Kidney tubule cell (primary cell): Measurements from ENCODE around the gene SLC12A4.
"Not testable (repeated sequence)": the region's sequence is repeated elsewhere in the genome, so short reads cannot be mapped to it uniquely, and the experiment has no call there.

Source experiments
- DNase-seq: peaks from one replicate; pipeline ENCODE4 v3.0.0-alpha.2; 2018; ENCODE audit warnings: low spot score

SLC12A4 gene

DNA sequence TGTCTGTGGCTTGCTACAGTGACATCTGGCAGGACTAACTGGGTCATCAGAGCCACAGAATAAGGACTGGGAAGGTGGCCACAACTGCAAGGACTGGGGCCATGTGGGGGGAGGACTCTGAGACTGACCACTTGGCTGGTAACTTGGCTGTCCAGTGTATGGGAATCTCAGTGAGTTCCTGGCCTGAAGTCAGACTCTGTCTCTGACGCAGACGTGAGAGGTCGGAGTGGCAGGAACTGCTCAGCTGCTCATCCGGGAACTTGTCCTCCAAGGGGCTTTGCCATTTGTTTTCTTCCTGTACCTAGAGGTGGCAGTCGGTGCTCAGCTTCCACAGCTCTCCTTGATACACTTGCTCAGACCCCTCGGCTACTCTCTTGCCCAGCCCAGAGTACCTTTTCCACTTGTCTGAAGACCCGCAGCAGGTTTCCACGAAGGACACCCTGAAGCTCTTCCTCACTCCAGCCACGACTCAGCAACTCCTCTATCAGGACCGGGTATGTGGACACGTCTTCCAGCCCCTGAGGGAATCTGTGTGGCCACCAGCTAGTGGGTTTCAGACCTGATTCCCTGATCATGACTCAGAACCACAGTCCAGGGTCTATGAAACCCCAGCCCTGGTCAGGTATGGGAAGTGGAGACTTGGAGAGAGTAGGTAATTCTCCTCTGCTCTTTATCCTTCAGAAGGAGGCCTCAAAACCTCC, 19.2 kb upstream of the SLC12A4 start:
- DNase-seq = peak; percentile 13

DNA sequence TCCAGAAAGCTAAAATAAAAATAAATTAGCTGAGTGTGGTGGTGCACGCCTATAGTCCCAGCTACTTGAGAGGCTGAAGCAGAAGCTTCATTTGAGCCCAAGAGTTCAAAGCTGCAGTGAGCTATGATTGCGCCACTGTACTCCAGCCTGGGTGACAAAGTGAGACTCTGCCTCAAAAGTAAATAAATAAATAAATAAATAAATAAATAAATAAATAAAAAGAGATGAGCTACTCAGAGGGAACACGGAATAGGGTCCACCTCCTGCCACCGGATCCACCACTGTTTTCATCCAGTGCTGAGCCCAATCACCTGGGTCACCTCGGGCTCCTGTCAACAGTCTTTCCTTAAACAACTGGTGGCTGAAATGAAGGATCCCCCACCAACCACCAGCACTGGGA, 18.5 kb upstream of the SLC12A4 start:
- no peak for DNase-seq

DNA sequence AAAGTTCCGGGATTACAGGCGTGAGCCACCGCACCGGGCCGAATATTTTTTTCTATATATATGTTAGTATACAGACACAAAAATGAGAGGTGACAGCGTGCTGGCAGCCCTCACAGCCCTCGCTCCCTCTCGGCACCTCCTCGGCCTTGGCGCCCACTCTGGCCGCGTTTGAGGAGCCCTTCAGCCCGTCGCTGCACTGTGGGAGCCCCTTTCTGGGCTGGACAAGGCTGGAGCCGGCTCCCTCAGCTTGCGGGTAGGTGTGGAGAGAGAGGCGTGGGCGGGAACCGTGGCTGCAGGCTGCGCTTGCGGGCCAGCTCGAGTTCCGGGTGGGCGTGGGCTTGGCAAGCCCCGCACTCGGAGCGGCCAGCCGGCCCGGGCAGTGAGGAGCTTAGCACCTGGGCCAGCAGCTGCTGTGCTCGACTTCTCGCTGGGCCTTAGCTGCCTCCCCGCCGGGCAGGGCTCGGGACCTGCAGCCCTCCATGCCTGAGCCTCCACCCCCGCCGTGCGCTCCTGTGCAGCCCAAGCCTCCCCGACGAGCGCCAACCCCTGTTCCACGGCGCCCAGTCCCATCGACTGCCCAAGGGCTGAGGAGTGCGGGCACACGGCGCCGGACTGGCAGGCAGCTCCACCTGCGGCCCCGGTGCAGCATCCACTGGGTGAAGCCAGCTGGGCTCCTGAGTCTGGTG, 13.7 kb upstream of the SLC12A4 start:
- no peak for DNase-seq

DNA sequence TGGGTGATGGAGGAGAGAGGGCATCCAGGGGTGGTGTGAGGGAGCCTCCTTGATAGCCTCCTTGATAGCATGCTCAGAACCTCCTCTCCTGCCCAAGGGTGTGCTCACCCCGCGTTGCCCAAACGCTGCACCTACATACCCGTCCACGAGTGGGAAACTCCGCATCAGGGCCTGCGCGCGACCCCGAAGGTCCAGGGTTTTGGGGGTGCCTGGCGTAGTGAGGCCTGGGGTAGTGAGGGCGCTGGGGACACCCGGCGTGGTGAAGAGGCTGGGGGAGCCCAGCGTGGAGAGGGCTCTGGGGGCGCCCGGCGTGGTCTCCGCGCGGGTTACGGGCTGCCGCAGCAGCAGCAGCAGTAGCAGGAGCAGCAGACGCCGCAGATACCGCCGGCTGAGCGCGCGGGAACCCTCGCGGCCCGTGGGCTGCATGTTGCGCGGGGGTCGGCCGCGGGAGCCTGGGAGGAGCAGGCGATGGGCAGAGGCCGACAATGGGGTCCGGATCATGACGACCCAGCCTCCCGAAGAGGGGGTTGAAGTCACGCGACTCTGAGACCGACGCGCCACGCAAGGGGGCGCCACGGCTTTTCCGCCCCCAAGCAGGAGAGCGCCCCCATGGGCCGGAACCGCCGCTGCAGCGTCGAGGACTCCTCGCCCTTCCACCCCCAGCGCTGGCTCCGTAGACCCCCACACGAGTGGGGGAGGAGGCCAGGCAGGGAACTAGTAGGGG, 11.7 kb upstream of the SLC12A4 start, which contains the start of gene DPEP3:
Gene DPEP3 (minus strand): TSS at position 545 of the 724 bp plus-strand sequence. CDS start 119 bp downstream, at position 426.
- no peak for DNase-seq

DNA sequence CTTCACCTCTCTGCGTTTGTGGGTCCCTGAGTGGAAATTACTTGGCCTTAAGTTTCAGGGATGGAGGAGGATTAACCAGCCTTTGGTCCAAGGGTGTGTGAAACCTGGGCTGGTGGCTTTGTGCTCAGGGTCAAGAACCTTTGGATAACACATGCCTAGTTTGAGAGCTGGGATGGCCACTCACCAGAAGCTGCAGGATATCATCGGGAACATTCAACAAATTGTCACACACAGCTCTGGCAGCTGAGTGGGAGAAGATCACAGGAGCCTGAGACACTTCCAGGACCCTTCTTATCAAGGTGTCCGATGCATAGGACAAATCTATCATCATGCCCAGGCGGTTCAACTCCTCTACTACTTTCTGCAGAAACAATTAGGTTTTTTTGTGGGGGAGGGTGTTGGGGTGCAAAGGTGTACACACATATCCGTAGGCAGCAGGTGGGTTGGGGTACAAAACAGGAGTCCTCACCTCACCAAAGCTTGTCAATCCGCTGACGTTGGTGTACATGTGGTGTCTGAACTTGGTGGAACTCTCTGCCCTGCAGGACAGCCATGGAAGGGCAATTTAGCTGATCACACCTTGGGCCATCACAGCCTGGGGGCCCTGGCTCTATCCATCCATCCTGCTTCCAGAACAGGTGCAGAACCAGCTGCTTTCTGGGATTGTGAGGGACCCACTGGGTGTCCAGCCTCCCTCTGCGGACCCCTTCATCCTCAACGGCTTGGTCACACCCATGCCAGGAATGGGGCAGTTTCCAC, 9.2 kb upstream of the SLC12A4 start:
- DNase-seq = no peak

DNA sequence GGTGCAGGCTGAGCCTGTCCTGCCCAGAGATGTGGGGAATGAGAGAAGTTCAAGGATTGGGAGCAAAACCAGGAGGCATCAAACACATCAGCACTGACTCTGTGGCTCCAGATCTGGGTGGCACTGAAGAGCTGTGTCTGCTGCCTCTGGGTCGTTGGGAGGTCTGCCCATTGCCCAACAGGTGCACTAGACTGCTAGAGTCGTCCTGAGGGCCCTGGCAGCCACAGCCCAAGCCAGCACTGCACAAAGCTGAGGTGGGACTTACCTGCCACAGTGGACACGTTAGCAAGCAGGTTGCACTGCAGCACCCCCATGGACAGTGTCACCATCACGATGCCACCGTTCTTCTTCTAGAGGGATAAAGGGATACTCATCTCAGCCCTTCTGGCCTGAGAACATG, 8.6 kb upstream of the SLC12A4 start:
- no peak for DNase-seq

DNA sequence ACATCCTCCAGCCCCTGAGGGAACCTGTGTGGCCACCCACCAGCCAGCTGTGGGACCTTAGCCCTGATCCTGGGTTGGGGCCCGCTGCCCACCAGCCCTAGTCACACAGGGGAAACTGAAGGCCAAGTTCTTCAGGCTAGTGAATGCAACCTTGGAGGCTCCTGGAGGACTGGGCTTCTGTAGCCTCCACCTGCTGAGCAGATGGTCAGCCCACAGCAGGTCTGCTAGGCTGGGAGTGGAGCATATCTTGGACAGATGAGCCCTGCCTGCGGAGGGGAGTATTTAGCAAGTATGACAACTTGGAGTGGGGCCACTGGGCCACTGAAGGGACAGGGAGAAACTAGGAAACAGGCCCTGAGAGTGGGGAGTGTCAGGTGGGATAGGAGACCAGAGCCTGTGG, 7.8 kb upstream of the SLC12A4 start:
- no peak for DNase-seq

DNA sequence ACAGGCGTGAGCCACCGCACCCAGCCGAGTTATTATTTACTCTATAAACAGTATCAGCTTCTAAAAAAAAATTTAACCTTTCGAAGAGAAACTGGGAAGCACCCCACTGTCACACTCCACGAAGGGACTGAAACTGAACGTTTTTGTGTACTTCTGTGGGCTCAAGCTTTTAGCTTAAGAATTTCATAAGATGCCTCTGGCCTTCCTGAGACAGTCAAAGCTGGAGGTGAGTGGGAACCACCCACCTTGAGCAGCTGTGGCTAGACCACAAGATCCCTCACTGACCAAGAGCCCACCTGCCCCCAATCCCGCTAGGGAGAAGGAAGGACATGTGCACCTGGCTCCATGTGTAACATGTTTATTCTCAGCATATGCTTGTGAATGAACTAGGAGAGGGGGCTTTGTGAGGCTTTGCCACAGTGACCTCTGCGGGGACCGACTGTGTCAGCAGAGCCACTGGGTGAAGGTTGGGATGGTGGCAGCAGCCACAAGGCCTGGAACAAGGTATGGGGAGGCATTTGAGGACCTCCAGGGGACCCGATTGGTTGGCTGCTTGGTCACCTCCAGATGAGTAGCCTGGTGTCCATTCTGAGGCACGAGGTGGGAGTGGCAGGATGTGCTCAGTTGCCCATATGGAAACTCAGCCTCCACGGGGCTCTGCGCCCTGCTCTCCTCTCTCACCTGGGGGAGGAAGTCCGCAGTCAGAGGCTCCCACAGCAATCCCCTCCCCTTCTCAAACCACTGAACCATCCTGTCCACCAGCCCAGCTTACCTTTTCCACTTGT, 7.1 kb upstream of the SLC12A4 start:
- DNase-seq = no peak

DNA sequence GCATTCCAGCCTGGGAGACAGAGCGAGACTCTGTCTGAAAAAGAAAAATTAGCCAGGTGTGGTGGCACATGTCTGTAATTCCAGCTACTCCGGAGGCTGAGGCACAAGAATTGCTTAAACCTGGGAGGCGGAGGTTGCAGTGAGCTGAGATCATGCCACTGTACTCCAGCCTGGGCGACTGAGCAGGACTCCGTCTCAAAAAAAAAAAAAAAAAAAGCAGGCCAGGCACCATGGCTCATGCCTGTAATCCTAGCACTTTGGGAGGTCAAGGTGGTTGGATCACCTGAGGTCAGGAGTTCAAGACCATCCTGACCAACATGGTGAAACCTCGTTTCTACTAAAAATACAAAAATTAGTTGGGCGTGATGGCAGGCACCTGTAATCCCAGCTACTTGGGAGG, 3.8 kb upstream of the SLC12A4 start:
- DNase-seq = not testable (repeated sequence)

DNA sequence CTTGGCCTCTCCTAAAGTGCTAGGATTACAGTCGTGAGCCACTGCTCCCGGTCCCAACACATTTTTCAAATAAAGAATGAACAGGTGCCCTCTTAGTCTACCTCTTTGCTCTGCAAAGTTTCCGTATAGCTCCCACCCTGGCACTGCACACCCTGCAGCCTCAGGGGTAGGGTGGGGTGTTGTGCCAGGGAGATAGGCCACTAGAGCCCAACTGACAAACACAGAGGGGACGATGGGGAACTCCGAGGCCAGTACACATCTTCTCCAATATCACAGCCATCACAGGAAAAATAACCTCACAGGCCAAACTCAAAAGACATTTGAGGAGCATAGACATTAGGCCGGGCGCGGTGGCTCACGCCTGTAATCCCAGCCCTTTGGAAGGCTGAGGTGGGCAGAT, 2.7 kb upstream of the SLC12A4 start:
- no peak for DNase-seq

DNA sequence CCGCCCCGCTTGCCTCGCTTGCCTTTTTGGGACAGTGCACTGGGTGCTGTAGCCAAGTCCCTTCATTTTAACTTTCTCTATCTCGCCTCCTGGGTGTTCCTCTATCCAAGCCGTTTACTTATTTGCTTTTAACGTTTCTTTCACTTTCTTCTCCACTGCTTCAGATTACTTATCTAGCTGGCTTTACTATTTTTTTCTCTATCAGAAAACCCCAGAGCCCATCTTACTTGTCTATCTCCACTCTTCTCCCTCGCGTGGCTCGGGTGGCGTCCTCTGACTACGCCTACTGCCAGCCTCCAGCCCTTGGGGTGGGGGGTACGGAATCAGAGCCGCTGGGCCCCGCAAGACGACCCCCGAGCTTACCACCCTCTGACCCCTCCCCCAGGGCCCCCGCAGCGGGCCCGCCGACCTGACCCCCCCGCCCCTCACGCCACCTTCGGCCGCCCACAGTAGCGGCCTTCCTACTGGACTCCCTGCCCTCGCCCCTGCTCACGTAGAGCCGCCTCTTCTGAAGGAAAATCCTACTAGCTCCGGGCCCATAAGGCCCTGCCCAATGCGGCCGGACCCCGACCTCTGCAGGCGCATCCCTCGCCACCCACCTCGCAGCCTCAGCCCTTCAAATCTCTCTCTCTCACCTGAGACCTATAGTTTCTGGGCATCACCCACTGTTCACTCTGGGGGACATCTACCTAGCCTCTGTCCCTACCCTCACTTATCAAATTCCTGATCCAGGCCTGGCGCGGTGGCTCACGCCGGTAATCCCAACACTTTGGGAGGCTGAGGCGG, 1.0 kb upstream of the SLC12A4 start:
- no peak for DNase-seq

DNA sequence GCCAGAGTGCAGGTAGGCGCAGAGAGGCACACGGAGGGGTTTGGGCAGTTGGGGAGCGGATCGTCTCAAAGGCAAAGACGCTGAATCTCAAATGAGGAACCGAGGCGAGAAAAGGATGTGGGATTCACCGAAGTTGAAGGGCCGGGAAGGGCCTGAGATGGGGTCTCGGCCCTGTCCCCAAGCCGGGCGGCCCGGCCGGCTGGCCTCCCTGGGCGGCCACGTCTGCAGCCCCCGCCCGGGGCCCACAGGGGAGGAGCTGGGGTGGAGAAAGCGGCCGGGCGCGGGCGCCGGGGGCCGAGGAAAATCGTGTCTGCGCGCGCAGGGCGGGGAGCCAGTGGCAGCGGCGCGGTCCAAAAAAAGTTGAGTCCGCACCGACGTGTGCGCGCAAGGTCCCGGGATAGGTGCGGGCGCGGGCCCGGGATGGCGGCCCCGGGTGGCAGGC, 458 bp downstream of the SLC12A4 start:
- DNase-seq = peak; percentile 31

DNA sequence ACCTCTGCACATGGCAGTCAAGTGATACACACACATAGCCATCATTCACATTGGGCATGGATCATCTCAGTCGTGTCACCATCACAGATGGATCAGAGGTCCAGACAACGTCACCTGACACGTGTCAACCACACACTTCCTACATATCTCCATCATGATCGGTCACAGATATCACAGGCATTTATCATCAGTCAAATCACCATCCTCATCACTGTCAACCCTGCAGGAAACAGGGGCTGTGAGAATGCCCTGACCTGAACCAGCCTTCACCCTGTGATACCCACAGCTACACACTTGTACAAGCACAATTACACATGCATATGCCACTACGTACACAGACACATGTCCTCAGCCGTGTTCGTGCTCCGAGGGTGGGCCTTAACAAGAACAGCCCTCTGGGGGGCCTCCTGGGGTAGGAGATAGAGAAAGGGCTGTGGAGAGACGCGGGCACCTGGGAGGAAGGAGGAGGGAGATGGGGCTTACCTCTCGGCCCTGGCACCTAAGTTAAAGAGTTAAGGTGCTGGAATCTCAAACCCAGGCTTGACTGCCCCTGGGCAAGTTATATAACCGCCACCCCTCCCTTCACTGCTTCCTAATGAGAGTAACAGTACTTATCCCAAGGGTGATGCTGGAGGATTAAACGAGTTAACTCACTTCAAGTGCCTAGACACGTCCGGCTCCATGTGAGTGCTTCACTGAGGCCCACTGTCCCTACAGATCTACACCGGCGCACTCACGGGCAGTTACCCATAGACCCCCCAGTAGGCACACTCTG, 1.1 kb downstream of the SLC12A4 start:
- DNase-seq = peak; percentile 49

DNA sequence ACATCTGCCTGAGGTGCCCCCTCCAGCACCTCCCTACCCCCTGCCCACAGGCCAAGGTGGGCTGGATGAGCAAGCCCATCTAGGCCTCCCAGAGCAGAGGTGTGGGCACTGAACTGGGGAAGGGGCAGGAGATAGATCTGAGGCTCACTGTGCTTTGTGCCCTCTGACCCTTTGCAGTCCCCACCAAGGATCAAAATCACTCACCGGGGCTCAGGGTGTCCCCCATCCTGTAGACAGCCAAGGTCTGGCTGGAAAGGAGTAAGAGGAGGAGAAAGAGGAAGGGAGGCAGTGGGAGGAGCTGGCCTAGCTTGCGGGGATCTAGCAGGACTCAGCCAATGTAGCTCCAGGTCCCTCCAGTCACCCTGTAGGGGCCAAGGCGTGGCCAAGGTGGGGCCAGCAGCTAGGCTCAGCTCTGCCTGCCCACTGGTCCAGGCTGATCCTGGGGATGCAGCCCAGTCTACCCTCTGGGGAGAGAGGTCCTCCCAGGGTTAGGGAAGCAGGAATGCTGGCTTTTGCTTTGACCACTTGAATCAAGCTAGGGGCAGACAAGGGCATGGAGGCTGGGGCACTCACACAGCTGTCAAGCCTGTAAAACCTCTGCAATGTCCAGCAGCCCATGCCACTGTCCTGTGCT, 1.8 kb downstream of the SLC12A4 start:
- peak; percentile 28 for DNase-seq

DNA sequence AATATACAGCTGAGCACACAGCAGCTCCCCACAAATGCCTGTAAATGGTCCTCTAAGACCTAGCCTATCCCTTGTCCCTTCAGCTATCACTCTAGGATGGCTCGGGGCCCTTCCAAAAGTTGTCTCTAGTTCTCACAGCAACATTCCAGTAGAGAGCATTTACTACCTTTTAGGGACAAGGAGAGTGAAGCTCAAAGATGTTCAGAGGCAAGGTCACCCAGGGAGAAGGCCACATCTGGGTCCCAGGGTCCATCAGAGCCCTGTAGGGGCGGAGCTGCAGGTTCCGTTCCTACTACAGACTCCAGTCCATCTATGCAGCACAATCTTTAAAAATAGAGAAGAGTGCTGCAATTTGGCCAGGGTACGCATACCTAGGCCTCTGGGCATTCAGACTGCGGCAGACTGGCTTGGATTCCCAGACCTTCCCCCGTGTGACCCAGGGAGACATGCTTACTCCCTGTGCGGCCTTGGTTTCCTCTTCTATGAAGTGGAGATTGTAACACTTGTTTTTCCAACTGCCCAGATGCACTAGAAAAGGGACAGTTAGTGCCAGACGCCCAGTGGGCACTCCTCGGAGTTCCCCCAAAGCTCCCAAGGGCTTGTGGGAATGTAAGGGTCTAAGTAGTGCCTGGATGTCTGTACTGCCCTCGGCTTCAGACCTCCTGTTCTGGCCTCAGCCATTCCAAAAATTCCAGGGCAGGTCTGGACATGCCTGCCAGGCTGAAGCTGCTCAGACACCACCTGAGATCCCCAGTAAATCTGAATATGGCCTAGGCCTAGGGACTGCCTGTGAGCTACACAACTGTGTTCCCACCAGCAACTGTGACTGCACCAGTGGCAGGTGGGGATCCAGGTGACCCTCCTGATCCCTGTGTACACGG, 2.5 kb downstream of the SLC12A4 start:
- DNase-seq = no peak

DNA sequence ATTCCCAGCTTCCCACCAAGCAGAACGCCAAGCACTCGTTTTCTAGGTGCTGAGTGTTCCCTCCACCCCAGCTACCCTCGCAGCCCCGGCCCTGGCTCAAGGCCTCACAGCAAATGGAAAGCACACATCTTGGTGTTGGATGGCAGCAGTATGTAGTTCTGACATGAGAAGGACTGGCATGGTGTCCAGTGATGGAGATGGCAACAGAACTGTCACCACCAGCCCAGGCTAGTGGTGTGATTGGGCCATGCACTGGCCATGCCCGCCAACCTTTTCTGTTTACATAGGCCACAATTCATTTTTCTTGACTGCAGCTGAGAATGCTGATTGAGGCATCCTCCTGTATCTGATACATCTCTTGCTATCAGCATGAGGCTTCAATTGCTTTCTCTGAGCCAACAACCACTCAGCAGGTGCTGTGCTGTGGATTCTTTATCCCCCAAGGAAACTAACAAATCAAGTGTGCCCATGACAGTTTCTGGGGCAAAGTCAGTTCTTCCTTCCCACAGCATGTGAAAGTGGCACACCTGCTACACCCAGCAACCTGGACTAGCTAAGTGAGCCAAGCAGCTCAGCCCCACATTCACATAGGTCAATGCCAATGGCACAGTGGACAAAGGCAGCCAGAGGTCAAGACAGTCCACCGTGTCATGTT, 3.8 kb downstream of the SLC12A4 start:
- no peak for DNase-seq

DNA sequence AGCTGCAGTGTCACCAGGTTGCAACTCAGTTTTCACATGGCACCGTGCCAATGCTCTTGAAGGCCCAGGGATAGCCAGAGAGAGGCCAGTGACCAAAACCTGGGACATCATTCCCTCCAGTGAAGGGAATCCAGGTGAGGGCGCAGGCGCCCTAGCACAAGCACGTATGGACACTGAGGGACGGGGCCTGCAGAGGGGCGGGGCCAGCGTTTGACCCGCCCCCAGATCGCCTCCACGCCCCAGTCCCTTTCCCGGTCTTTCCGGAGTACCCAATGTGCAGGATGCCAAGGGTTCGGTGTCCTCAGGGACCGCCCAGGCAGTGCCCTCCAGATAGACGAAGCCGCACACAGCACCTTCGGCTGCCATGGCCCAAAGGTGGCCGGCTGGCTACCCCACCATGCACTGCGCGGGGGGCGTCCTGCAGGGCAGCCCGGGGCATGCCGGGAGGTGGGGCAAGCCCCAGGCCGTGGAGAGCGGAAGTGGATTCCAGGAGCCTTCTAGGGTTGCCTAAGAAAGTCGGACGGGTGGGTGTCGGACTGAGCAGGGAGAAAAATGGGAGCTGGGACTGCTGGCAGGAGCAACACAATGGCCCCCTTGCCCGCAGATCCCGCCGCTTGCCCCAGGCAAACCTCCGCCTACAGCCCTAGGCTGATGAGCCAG, 4.6 kb downstream of the SLC12A4 start:
- no peak for DNase-seq
